Activated naive CD4-positive, alpha-beta T cell treated with anti-CD3 and anti-CD28 coated beads, Interleukin-2, amount 50 U/mL, for 72 hours (primary cell): ENCODE measurements around the gene PARD3B. TPM values are rescaled to one million over a fixed set of nuclear protein-coding genes. Genes with fewer than 3 reads are reported as not detected.

ENCODE experiments used
- ATAC-seq, 2 donors: fragments of 150-1000 bp; cut with Tn5 transposase; 2 replicates each; pipeline ENCODE4 v1.10.0; 2021; ENCODE audit warnings: mild to moderate bottlenecking in 2 of 2, moderate library complexity in 2 of 2
- DNase-seq, 2 donors: peaks; one replicate each; pipeline ENCODE4 v3.0.0; 2021 to 2022; ENCODE audit warnings: low spot score in 2 of 2
- H3K27ac Mint-ChIP-seq, 2 donors: one replicate each; pipeline ENCODE4 v1.8.0; 2022; ENCODE audit warnings: mild to moderate bottlenecking in 2 of 2, mixed read lengths in 2 of 2
- H3K36me3 Mint-ChIP-seq, 2 donors: one replicate each; pipeline ENCODE4 v1.8.0; 2022; ENCODE audit warnings: mixed read lengths in 2 of 2
- H3K9me3 Mint-ChIP-seq, 2 donors: one replicate each; pipeline ENCODE4 v1.8.0; 2022; ENCODE audit warnings: mixed read lengths in 2 of 2
- total RNA-seq, 2 donors: library from RNA; stranded (reverse); gene quantifications; one replicate each; pipeline ENCODE4 v1.2.3, GENCODE V29; 2022

PARD3B gene
- total RNA-seq, 2 donors from 2014 or later: 0.09 to 0.35 TPM

DNA sequence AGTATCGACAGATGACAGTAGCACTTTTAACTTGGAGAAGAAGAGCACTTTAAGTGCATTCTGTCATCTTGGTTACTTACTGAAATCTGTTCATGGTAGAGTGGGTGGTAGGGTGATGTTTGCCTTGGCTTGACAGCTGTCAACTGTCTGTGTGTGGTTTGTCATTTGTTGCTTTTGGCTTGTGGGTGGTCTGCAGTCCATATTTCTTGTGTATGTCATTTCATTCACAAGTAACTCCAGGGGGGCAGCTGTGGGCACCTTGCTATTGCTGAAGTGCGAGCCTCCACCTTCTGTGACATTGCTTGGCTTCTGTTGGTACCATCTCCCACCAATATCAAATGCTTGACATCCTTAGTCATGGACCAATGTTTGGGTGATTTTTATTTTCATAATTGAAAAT is 825.5 kb downstream of the PARD3B start:
- no peak overlapping the region for H3K27ac Mint-ChIP-seq
- H3K36me3 Mint-ChIP-seq: no peaks in the 10 kb centered on the region
- DNase-seq (no peak), ATAC-seq (no peak)
- no peaks in the 10 kb centered on the region for H3K9me3 Mint-ChIP-seq

- ATAC-seq (peak; percentile 34 to 87), DNase-seq (no peak)
- H3K9me3 Mint-ChIP-seq: no peaks in the 10 kb centered on the region
- H3K27ac Mint-ChIP-seq: no peak overlapping the region
- H3K36me3 Mint-ChIP-seq: no peaks in the 10 kb centered on the region
These were observed 826.9 kb downstream of the PARD3B start for GRCh38 chr2:205372141-205372540.

- no peak for ATAC-seq
- Mint-ChIP-seq H3K9me3 (no peaks in the 10 kb centered on the region), H3K36me3 (no peaks in the 10 kb centered on the region), H3K27ac (no peak overlapping the region)
- no peak for DNase-seq
These were observed 830.5 kb downstream of the PARD3B start for GRCh38 chr2:205375461-205376448.

DNA sequence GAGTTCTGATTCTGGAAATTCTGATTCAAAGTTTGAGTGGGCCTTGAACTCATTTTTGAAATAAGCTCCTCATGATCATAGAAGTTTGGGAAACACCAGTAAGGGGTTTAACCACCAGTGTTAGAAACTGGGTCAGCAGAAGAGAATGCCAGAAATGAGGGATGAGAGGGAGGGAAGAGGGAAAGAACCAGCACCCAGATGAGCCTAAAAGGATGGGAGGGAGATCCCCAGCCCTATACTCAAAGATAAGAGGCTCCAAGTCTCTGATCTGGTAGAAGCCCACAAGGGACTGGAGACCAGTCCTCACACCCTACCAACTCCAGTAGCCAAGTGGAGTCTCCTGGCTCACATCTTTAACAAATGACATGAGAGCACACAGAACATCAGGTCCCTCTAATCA is 832.0 kb downstream of the PARD3B start:
- ATAC-seq (peak; percentile 76 to 78), DNase-seq (no peak)
- Mint-ChIP-seq H3K27ac (no peak overlapping the region), H3K36me3 (no peaks in the 10 kb centered on the region), H3K9me3 (no peaks in the 10 kb centered on the region)

DNA sequence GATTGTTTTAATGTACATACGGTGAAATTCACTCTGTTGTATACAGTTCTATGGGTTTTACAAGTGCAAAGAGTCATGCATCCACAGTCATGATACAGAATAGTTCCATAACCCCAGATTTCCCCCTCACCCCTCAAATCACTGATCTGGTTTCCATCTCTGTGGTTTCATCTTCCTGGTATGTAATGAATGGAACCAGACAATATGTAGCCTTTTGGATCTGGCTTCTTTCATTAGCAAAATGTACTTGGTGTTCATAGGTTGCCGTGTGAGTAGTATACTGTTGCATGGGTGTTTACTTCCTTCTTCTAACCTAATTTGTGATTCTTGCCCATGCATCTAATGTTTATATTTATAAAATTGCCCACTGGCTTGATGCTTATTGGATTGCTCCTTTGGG is 838.3 kb downstream of the PARD3B start:
- no peak overlapping the region for H3K27ac Mint-ChIP-seq
- ATAC-seq (no peak), DNase-seq (no peak)
- no peaks in the 10 kb centered on the region for H3K9me3 Mint-ChIP-seq
- no peaks in the 10 kb centered on the region for H3K36me3 Mint-ChIP-seq

DNA sequence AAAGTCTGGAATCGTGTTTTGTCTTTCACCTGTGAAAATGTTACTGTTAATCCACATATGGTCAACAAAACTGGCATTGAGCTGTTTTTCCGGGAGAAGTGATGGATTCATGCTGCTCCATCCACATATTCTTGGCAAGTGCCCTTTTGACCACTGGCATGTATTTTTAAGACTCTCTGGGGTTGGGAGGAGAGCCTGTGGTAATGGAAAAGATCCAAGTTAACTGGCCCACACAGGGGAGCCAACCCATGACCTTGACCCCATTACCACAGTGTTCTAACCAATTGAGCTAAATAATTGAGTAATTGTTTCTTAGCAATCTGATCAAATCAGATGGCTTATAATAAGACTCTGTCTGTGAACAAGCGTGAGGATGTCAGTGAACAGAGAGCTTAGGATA is 840.8 kb downstream of the PARD3B start:
- no peak for ATAC-seq

GRCh38 chr2:205387350-205388055 is 842.2 kb downstream of the PARD3B start:
- ATAC-seq (no peak), DNase-seq (no peak)
- Mint-ChIP-seq H3K9me3 (no peaks in the 10 kb centered on the region), H3K27ac (no peak overlapping the region), H3K36me3 (no peaks in the 10 kb centered on the region)

More for the DNA sequence above, 840.8 kb downstream of the PARD3B start:
- DNase-seq: no peak
- Mint-ChIP-seq H3K27ac (no peak overlapping the region), H3K36me3 (no peaks in the 10 kb centered on the region), H3K9me3 (no peaks in the 10 kb centered on the region)

GRCh38 chr2:205390866-205391265 is 845.6 kb downstream of the PARD3B start:
- DNase-seq (no peak), ATAC-seq (no peak)
- Mint-ChIP-seq H3K36me3 (no peaks in the 10 kb centered on the region), H3K9me3 (no peaks in the 10 kb centered on the region), H3K27ac (no peak overlapping the region)

GRCh38 chr2:205401511-205401910 is 856.2 kb downstream of the PARD3B start:
- Mint-ChIP-seq H3K27ac (no peak overlapping the region), H3K9me3 (no peaks in the 10 kb centered on the region), H3K36me3 (no peaks in the 10 kb centered on the region)
- DNase-seq (no peak), ATAC-seq (no peak)

DNA sequence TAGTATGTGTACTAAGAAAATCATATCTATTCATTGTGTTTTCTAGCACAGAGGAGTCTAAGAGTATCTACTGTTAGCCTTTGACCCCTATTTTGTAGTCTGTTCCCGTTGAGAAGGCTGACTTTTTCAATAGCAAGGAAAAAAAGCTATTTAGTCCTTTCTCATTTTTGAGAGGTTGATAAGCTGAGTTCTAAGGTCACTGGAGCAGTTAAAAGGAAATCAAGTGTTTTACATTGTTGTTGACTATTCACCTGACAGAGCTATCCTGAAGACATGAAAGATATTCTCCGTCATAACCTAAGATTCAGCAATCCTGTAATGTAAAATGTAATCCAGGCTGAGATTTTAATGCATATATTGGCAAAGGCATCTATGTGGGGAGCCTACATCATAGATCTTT is 856.7 kb downstream of the PARD3B start:
- Mint-ChIP-seq H3K27ac (no peak overlapping the region), H3K36me3 (no peaks in the 10 kb centered on the region), H3K9me3 (no peaks in the 10 kb centered on the region)
- DNase-seq (no peak), ATAC-seq (no peak)

DNA sequence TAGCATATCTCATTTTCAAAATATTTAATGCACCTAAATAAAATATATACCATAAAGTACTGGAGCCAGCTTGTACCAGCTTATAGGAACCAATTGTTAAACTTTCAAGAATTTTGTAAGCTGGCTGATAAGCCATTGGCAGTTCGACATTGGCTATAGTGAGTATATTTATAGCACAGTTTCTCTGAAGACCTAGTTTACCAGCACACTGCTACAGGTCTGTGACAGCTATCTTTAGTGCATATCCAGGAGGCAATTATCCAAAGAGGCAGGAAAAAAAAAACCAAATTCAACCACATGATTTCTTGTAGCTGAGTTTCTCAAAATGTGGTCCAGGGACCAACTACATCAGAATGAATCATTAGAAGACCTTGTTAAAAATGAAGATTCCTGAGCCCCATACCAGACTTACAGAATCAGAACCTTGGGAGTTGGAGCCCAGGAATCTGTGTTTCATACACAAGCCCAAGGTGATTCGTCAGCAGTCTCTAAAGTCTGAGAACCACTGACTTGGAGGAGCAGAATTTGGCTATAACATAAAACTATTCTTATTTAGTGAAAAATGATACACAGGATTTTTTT is 858.1 kb downstream of the PARD3B start:
- Mint-ChIP-seq H3K27ac (no peak overlapping the region), H3K9me3 (no peaks in the 10 kb centered on the region), H3K36me3 (no peaks in the 10 kb centered on the region)
- ATAC-seq: no peak
- no peak for DNase-seq

DNA sequence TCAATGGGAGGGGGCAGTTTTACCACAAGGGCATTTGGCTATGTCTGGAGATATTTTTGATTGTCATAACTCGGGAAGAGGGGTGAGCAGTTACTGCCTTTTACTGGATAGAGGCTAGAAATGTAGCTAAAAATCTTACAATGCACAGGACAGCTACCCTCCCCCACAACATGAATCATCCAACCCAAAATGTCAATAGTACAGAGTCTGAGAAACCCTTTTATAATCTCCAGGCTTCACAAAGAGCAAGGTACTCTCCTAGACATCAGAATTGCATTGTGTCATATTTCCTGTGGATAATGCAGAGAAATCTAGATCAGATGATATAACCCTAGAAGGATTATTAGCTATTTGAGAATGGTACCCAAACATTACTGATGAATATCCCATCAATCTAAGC is 859.9 kb downstream of the PARD3B start:
- Mint-ChIP-seq H3K36me3 (no peaks in the 10 kb centered on the region), H3K27ac (no peak overlapping the region), H3K9me3 (no peaks in the 10 kb centered on the region)
- ATAC-seq (peak in 1 of 2 donors; percentile 18), DNase-seq (no peak)

- H3K36me3 Mint-ChIP-seq: no peaks in the 10 kb centered on the region
- ATAC-seq (no peak), DNase-seq (no peak)
- H3K9me3 Mint-ChIP-seq: no peaks in the 10 kb centered on the region
- no peak overlapping the region for H3K27ac Mint-ChIP-seq
These were observed 860.5 kb downstream of the PARD3B start for GRCh38 chr2:205405752-205406151.

- DNase-seq (no peak), ATAC-seq (no peak)
- H3K36me3 Mint-ChIP-seq: no peaks in the 10 kb centered on the region
- H3K9me3 Mint-ChIP-seq: no peaks in the 10 kb centered on the region
- no peak overlapping the region for H3K27ac Mint-ChIP-seq
These were observed 862.7 kb downstream of the PARD3B start for GRCh38 chr2:205407984-205408383.

DNA sequence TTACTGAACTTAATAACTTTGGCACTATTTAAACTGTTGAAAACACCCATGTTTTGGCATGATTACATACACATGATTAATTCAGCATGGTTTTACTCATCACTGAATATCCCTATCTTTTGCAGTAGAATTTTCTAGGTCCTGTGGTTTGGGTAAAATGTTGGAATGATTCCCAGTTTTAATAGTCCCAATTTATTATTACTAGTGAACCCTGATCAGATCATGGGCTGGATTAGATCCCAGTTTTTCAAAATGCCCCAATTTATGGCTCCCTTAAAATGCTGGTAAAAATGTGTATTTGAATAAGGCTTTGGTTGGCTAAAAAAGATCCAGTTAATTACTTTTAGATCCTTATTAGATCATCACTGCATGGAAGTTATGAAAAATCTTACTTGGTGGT is 863.4 kb downstream of the PARD3B start:
- no peaks in the 10 kb centered on the region for H3K36me3 Mint-ChIP-seq
- DNase-seq (no peak), ATAC-seq (no peak)
- no peak overlapping the region for H3K27ac Mint-ChIP-seq
- no peaks in the 10 kb centered on the region for H3K9me3 Mint-ChIP-seq

GRCh38 chr2:205409411-205409810 is 864.1 kb downstream of the PARD3B start:
- H3K36me3 Mint-ChIP-seq: no peaks in the 10 kb centered on the region
- H3K9me3 Mint-ChIP-seq: no peaks in the 10 kb centered on the region
- DNase-seq: no peak
- H3K27ac Mint-ChIP-seq: no peak overlapping the region
- no peak for ATAC-seq

DNA sequence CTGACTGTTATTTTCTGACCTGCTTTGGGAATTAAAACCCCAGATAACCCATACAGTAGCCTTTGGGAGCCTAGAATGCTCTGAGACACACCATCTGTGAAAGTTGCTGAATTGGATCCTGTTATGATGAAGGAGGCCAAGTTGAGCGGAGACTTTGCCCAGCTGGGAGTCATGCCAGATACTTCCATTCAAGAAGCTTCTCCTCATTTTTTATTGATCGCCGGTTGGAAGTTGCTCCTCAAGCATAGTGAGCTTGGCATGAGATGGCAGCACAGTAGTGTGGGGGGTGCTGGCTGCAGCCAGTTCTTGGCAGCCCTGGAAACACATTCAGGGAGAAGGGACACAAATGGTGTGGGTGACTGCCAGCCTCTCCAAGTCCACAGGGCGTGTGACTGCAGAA is 866.3 kb downstream of the PARD3B start:
- DNase-seq: no peak
- no peak overlapping the region for H3K27ac Mint-ChIP-seq
- ATAC-seq: no peak
- H3K9me3 Mint-ChIP-seq: no peaks in the 10 kb centered on the region
- H3K36me3 Mint-ChIP-seq: no peaks in the 10 kb centered on the region
